DMS79 (cell line): ENCODE data around the gene TCTN3.
"Not testable (repeated sequence)": the region's sequence is repeated elsewhere in the genome, so short reads cannot be mapped to it uniquely, and the experiment has no call there.

Experiments
- DNase-seq: peaks from one replicate; lab custom pipeline; 2025; lab: John Stamatoyannopoulos, UW

Gene TCTN3

DNA sequence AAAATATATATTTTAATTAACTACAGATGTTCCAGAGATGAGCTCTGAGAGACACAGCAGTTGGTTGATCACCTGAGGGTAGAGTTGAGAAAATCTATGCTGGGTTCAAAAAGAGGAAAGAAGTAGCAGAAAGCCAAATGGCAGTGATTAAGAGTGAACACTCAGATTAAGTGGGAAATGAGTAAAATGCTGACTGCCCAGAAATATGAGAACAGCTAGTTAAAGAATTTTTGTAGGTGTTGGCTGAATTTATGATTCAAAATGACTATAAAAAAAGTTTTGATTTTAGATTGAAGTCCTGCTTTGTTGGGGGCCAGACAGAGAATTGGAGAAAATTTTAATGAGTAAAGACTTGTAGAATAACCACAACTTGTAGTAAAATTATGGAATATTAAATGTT is 9.8 kb downstream of the TCTN3 start:
- DNase-seq = no peak

- DNase-seq = no peak
Measured at GRCh38 chr10:95675403-95676116, 18.2 kb downstream of the TCTN3 start.

DNA sequence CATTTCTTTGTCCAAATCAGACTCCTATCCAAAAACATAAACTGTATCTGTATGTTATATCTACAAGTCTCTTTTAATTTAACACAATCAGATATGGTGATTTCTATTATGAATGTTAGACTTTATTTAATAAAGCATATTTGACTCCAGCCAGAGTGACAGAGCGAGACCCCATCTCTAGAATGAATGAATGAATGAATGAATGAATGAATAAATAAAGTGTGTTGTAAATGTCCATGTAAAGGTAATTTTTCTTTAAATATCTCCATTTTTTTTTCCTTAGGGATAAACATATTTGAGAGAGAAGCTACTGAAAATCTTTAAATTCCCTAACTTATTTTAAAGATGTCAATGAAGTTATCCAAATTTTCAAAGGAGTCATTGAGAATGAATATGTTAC is 19.1 kb downstream of the TCTN3 start:
- no peak for DNase-seq

DNA sequence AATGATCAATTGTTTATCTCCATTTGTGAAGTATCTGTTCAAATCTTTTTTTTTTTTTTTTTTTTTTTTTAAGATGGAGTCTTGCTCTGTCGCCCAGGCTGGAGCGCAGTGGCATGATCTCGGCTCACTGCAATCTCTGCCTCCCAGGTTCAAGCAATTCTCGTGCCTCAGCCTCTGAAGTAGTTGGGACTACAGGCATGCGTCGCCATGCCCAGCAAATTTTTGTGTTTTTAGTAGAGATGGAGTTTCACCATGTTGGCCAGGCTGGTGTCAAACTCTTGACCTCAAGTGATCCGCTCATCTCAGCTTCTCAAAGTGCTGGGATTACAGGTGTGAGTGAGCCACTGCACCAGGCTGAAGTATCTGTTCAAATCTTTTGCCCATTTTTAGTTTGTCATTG is 21.1 kb downstream of the TCTN3 start:
- DNase-seq = not testable (repeated sequence)

GRCh38 chr10:95664543-95664942 is 29.2 kb downstream of the TCTN3 start:
- DNase-seq = no peak

DNA sequence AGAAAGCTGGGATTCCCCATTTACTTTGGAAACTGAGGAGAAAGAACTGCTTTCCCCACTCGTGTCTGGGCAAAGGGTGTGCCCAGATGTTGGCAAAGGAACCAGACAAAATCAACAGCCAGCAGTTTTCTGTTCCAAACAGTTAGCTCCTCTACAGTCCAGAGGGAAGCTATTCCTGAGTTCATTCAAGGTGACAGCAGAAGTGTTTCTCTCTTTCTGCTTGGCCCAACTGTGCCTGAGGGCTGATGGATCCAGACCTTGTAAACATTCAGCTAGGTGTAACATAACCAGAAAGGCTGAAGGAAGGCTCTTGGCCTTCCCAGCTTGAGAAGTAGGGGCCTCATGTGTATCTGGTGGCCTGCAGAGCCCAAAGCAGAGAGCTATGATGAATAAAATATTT is 30.2 kb downstream of the TCTN3 start:
- no peak for DNase-seq

- DNase-seq = no peak
Measured at GRCh38 chr10:95661818-95662217, 31.9 kb downstream of the TCTN3 start.

DNA sequence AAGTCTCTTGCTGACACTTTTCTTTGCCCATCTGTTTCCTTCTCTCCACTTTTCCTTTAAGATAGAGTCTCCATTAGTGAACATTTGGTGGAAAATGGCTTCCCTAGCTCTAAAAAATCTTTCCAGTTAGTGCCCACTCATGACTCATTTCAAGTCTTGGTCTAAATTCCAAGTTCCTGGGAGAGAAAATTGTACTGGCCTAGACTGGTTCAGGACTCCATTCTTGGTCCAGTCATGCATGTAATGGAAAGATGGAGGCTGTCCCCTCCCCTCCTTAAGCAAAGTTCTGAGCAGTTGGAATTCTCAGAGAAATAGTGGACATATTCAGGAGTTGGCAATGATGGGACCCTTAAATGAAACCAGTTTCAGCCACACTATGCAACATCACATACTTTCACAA is 33.4 kb downstream of the TCTN3 start:
- DNase-seq = no peak

DNA sequence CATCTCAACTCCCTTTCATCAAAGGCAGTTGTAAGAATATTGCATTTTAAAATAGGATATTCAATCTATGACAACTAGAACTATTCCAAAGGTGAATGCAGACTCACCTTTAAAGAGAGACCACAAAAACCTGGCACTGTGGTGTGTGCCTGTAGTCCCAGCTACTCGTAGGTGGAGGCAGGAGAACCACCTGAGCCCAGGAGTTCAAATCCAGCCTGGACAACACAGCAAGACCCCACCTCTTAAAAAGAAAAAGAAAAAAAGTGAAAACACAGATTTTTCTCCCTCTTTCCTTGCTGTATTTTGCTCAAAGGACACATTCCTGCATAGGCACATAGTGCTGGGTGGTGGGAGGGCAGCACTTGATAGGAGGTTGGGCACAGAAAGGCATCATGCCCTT is 36.5 kb downstream of the TCTN3 start:
- no peak for DNase-seq

GRCh38 chr10:95656291-95657164 is 37.2 kb downstream of the TCTN3 start, which contains the start of gene ALDH18A1:
TSS of gene ALDH18A1 (minus strand) at chr10:95656711. CDS start at chr10:95653377, 3,334 bp downstream.
- peak; percentile 30 for DNase-seq

DNA sequence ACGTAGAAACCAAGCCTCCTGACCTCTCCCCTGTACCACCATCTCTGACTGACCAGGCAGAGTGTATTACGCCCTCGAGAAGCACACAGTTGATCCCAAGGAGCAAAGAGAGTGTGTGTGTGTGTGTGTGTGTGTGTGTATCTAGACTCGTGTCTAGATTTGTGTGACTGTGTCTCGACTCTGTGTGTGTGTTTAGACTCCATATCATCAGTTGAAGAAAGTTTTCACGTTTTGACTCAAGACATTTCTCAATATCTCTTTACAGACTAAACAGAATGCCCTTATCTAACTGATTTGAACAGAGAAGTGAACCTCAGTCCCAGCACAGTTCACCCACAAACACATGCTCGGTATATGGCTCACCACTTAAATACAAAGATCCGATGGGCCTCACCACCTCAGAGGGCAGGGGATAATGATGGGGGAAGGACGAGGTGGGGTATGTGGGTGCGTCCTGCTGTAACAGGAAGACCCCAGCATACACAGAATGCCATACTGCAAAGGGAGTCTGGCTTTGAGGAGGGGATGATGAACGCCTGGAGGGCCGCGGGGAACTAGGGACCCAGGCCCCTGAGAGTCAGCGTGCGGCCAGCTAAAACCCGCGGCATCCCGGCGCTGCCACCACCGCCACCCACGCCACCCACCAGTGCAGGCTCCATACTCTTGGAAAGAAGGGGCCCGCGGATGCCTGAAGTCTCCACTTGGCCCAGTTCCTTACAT is 38.0 kb downstream of the TCTN3 start:
- DNase-seq = no peak

DNA sequence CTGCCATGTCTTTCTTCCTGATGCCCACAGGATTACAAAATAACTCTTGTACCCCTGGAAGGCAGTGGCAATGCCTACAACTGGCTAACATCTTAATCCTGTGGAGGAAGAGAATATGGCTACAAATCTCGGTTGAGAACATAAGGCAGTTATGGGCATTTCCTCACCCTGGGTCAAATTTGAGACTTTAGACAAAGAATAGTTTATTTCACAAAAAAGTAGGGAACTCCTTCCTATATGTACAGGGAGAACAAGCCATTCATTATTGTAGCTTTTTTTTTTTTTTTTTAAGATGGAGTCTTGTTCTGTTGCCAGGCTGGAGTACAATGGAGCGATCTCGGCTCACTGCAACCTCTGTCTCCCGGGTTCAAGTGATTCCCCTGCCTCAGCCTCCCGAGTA is 39.8 kb downstream of the TCTN3 start:
- no peak for DNase-seq

GRCh38 chr10:95651346-95652060 is 42.2 kb downstream of the TCTN3 start:
- DNase-seq = no peak

DNA sequence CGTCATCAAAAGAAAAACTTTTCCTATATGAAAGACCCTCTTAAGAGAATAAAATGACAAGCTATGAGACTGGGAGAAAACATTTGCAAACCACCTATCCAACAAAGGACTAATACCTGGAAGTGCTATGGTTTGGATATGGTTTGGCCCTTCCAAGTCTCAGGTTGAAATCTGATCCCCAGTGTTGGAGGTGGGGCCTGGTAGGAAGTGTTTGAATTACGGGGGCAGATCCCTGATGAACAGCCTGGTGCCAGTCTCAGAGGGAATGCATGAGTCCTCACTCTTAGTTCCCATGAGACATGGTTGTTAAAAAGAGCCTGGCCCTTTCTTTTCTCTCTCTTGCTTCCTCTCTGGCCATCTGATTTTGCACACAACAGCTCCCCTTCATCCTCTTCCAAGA is 43.5 kb downstream of the TCTN3 start:
- DNase-seq = no peak

DNA sequence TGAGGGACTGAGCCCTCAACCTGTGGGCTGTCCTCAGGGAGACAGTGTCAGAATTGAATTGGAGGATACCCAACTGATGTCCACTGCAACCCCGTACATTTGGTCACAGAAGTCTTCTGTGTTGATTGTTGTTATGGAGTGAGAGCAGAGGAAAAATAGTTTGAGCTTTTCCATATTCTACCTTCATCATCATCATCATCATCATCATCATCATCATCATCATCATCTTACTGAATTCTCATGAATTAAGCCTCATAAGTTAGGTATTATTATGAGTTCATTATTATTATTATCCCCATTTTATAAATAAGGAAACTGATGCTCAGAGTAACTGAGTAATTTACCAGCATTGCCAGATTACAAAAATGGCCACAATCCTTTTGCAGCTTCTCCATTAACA is 45.6 kb downstream of the TCTN3 start:
- DNase-seq = no peak

DNA sequence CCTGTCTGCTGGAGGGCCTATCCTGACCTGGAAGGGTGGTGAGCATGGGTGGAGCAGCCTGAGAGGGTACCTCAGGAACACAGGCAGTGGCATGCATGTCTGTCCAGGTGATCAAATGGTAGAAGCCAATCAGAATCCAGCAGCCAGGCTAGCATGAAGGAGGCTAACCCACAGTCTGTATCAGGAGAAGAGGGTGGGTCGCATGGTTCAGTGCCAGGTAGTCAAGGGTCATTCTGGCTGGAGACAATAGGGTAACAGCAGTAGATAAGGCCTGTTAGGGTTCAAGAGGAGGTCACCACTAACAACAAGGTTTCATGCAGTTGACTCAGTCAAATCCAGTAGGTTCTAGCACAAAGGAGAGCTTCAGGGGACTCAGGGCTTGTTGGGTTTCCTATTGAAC is 47.6 kb downstream of the TCTN3 start:
- no peak for DNase-seq

- no peak for DNase-seq
Measured at GRCh38 chr10:95644901-95645300, 48.8 kb downstream of the TCTN3 start.

DNA sequence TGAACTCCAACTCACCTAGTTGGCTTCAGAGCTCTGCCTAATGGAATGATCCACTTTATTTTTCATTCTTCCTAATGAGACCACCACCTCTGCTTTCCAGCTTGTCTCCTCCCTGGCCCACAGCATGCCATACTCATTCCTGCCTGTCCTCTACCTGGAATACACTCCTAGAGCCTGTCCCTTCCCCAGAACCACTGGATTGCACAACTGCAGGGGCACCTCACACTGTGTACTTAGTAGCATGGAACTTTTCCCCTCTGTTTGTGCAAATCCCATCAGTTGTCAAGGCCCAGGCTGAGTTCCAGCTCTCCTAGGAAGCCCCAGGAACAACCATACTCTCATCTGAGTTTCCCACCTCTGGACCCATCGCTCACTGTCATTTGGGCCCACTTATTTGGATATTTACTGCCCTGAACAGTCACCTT is 52.8 kb downstream of the TCTN3 start:
- no peak for DNase-seq

- no peak for DNase-seq
Measured at GRCh38 chr10:95637911-95638310, 55.8 kb downstream of the TCTN3 start.

DNA sequence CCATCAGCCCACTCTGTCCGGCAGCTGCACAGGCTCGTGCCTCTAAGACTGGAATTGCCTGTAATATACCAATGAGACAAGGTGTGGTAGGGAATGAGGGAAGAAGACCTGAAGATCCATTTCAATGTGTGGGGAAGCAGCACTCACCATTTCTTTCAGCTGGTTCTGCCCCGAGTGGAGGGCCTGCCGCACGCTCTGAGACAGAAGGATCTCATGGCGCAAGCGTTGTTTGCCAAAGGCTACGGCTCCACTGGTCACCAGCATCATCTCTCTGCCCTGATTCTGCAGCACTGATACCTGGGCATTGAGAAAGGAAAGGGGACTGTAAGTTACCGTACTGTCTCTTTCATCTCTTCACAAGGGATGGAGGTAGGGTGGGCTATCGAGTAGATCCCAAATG is 56.6 kb downstream of the TCTN3 start:
- no peak for DNase-seq

- DNase-seq = no peak
Measured at GRCh38 chr10:95635319-95635733, 58.4 kb downstream of the TCTN3 start.

DNA sequence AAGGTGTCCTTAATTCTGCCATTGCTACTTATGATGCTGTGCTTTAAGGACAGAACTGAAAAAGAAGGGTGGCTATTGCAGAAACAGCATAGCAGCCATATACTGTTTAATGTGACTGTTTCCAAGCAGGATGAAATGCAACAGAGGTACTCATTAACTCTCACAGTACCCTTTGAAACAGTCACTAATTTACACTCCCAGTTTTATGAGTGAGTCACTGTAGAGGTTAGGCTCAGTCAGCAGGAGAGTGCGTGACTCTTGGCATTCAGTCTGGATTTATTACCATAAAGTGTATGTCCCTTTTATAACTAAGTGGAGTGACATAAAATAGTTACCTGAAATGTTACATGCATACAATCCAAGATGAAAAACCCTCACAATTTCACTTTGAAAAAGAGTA is 64.9 kb downstream of the TCTN3 start:
- no peak for DNase-seq
